Epithelial cell of esophagus (primary cell): Measurements from ENCODE around the gene VCAM1.
A peak's percentile ranks its signal among the peaks of the same experiment; 100 is the strongest.
"Not testable (repeated sequence)": the region's sequence is repeated elsewhere in the genome, so short reads cannot be mapped to it uniquely, and the experiment has no call there.

ENCODE experiments used
- DNase-seq: peaks from one replicate; pipeline ENCODE4 v3.0.0; 2010; ENCODE audit warnings: low read depth
- H3K4me3 ChIP-seq: 2 replicates; pipeline ENCODE4 v1.5.1; 2011; ENCODE audit warnings: mild to moderate bottlenecking, low read length, control low read depth
- CTCF ChIP-seq: IDR thresholded peaks from 2 replicates; pipeline ENCODE4 v1.5.1; 2011; ENCODE audit warnings: low read depth, mild to moderate bottlenecking, low read length, control low read depth, inconsistent platforms; ENCODE audit not compliant: insufficient read depth; ENCODE audit errors: missing control alignments

The VCAM1 gene

GRCh38 chr1:100703716-100704115 is 15.8 kb upstream of the VCAM1 start:
- no peak overlapping the region for H3K4me3 ChIP-seq
- DNase-seq: no peak
- TF ChIP-seq CTCF: no peak

- TF ChIP-seq CTCF: no peak
- H3K4me3 ChIP-seq: no peak overlapping the region
- DNase-seq: no peak
Observed at GRCh38 chr1:100704473-100704872, 15.1 kb upstream of the VCAM1 start.

GRCh38 chr1:100706296-100706695 is 13.2 kb upstream of the VCAM1 start:
- H3K4me3 ChIP-seq: no peak overlapping the region
- no peak for TF ChIP-seq CTCF
- DNase-seq: no peak

- H3K4me3 ChIP-seq: no peak overlapping the region
- no peak for DNase-seq
- TF ChIP-seq CTCF: no peak
Observed at GRCh38 chr1:100706856-100707255, 12.7 kb upstream of the VCAM1 start.

- H3K4me3 ChIP-seq: no peak overlapping the region
- TF ChIP-seq CTCF: no peak
- DNase-seq: no peak
Observed at GRCh38 chr1:100708476-100709062, 11.0 kb upstream of the VCAM1 start.

GRCh38 chr1:100710906-100711682 is 8.4 kb upstream of the VCAM1 start:
- DNase-seq: peak; percentile 30
- TF ChIP-seq CTCF: no peak
- H3K4me3 ChIP-seq: no peak overlapping the region

GRCh38 chr1:100713027-100713426 is 6.5 kb upstream of the VCAM1 start:
- DNase-seq: not testable (repeated sequence)

More at GRCh38 chr1:100713027-100713426, 6.5 kb upstream of the VCAM1 start:
- not testable (repeated sequence) for H3K4me3 ChIP-seq
